CD14-positive monocyte (primary cell): Measurements from ENCODE around the gene FGGY. TPM values are rescaled to one million over a fixed set of nuclear protein-coding genes. Genes with fewer than 3 reads are reported as not detected.
A peak's percentile ranks its signal among the peaks of the same experiment; 100 is the strongest.

Source experiments
- DNase-seq, 3 donors: peaks; one replicate each; pipeline ENCODE4 v3.0.0-alpha.2; 2011 to 2022
- H2AFZ ChIP-seq: 2 replicates; pipeline ENCODE4 v1.6.0; 2012; ENCODE audit warnings: mild to moderate bottlenecking, low read depth, low read length, inconsistent platforms; ENCODE audit not compliant: insufficient read depth, poor library complexity, severe bottlenecking
- H3K27ac ChIP-seq, 2 donors: 1 replicate in 1 of 2; 2 replicates in 1 of 2; pipeline ENCODE4 v1.5.1; 2012 to 2013; ENCODE audit warnings: low read length in 2 of 2, control low read depth in 1 of 2, inconsistent platforms in 1 of 2, low read depth in 1 of 2, mild to moderate bottlenecking in 1 of 2
- H3K27me3 ChIP-seq, 2 donors: one replicate each; pipeline versions ENCODE4 v1.6.0 to v1.6.1; 2011 to 2013; ENCODE audit warnings: low read length in 2 of 2; ENCODE audit not compliant: control insufficient read depth in 2 of 2, insufficient read depth in 2 of 2
- H3K36me3 ChIP-seq, 2 donors: replicated peaks in 1 of 2; 1 replicate in 1 of 2; 2 replicates in 1 of 2; pipeline versions ENCODE4 v1.5.1 to v1.6.1; 2012 to 2013; ENCODE audit warnings: low read length in 2 of 2, control low read depth in 1 of 2, inconsistent platforms in 1 of 2, mild to moderate bottlenecking in 1 of 2; ENCODE audit not compliant: insufficient read depth in 2 of 2, control insufficient read depth in 1 of 2
- H3K4me1 ChIP-seq, 2 donors: 1 replicate in 1 of 2; 2 replicates in 1 of 2; pipeline versions ENCODE4 v1.5.1 to v1.6.1; 2012 to 2013; ENCODE audit warnings: low read length in 2 of 2, control low read depth in 1 of 2, inconsistent platforms in 1 of 2, mild to moderate bottlenecking in 1 of 2, moderate library complexity in 1 of 2; ENCODE audit not compliant: insufficient read depth in 2 of 2, control insufficient read depth in 1 of 2
- H3K4me2 ChIP-seq: replicated peaks from 2 replicates; pipeline ENCODE3; 2012; ENCODE audit warnings: low read length, moderate library complexity, mild to moderate bottlenecking; ENCODE audit not compliant: poor library complexity, severe bottlenecking; ENCODE audit errors: extremely low read depth
- H3K4me3 ChIP-seq, 3 experiments: fragments of 200-600 bp in 1 of 3; sonication (generic) in 1 of 3; replicated peaks in 1 of 3; 1 replicate in 2 of 3; 2 replicates in 1 of 3; pipeline ENCODE4 v1.5.1; 2011 to 2013; ENCODE audit warnings: low read length in 3 of 3, mild to moderate bottlenecking in 3 of 3, control low read depth in 2 of 3, low read depth in 2 of 3, inconsistent platforms in 1 of 3, moderate library complexity in 1 of 3
- H3K79me2 ChIP-seq: 2 replicates; pipeline ENCODE4 v1.6.0; 2012; ENCODE audit warnings: mild to moderate bottlenecking, control low read depth, inconsistent platforms, low read length, moderate library complexity; ENCODE audit not compliant: insufficient read depth
- H3K9ac ChIP-seq: 2 replicates; pipeline ENCODE4 v1.6.0; 2017; ENCODE audit warnings: low read length, mild to moderate bottlenecking; ENCODE audit not compliant: insufficient read depth, poor library complexity, severe bottlenecking
- H3K9me3 ChIP-seq, 2 donors: replicated peaks in 1 of 2; 1 replicate in 1 of 2; 2 replicates in 1 of 2; pipeline versions ENCODE4 v1.5.1 to v1.6.1; 2012 to 2013; ENCODE audit warnings: low read length in 2 of 2, control low read depth in 1 of 2; ENCODE audit not compliant: control insufficient read depth in 1 of 2, insufficient read depth in 1 of 2
- H4K20me1 ChIP-seq: 2 replicates; pipeline ENCODE4 v1.6.0; 2012; ENCODE audit warnings: mild to moderate bottlenecking, low read length, control low read depth, moderate library complexity; ENCODE audit not compliant: insufficient read depth
- H3K27ac Mint-ChIP-seq, 7 donors: one replicate each; pipeline ENCODE4 v1.8.0; 2020; ENCODE audit warnings: mild to moderate bottlenecking in 7 of 7, mixed read lengths in 7 of 7, moderate library complexity in 6 of 7, inconsistent platforms in 2 of 7
- H3K27me3 Mint-ChIP-seq, 3 donors: one replicate each; pipeline ENCODE4 v1.8.0; 2021 to 2022; ENCODE audit warnings: low read depth in 3 of 3, mild to moderate bottlenecking in 3 of 3, mixed read lengths in 3 of 3, moderate library complexity in 3 of 3, inconsistent platforms in 1 of 3
- H3K36me3 Mint-ChIP-seq, 2 donors: one replicate each; pipeline ENCODE4 v1.8.0; 2020; ENCODE audit warnings: mixed read lengths in 2 of 2, inconsistent platforms in 1 of 2, mild to moderate bottlenecking in 1 of 2
- H3K4me1 Mint-ChIP-seq: one replicate; pipeline ENCODE4 v1.8.0; 2020; ENCODE audit warnings: mild to moderate bottlenecking, mixed read lengths
- H3K4me3 Mint-ChIP-seq, 2 donors: one replicate each; pipeline ENCODE4 v1.8.0; 2020; ENCODE audit warnings: mild to moderate bottlenecking in 2 of 2, mixed read lengths in 2 of 2, moderate library complexity in 1 of 2
- H3K9me3 Mint-ChIP-seq, 7 donors: one replicate each; pipeline ENCODE4 v1.8.0; 2020 to 2022; ENCODE audit warnings: mixed read lengths in 7 of 7, mild to moderate bottlenecking in 6 of 7, moderate library complexity in 6 of 7, inconsistent platforms in 2 of 7
- CTCF ChIP-seq: fragments of 200-600 bp; IDR thresholded peaks from one replicate; pipeline ENCODE4 v1.8.0; 2022; ENCODE audit warnings: antibody characterized with exemption, mild to moderate bottlenecking
- WGBS: methylation state at CpG from one replicate; pipeline ENCODE4 v1.1.5; 2013; ENCODE audit warnings: missing lambda C conversion rate; ENCODE audit not compliant: insufficient coverage; 5-methylcytosine and 5-hydroxymethylcytosine counted together
- intact Hi-C, 2 donors: fragments of 100-400 bp; cut with micrococcal nuclease; formaldehyde crosslinking; loops; one replicate each; pipeline versions ENCODE4 v1.15.0 to v1.15.1; 2023
- polyA plus RNA-seq, 3 donors: library from polyadenylated mRNA; depleted of rRNA in 1 of 3; unstranded in 2 of 3; stranded (reverse) in 1 of 3; fragments of 300-500 nt in 2 of 3; fragments of >200 nt in 1 of 3; fragmentation: Illumina TruSeq in 2 of 3; gene quantifications; 1 replicate in 2 of 3; 2 replicates in 1 of 3; pipeline ENCODE4 v1.2.3, GENCODE V29; 2012 to 2021

FGGY gene
- polyA plus RNA-seq, 3 donors = 2.3 to 4.3 (median 2.9) TPM

- Mint-ChIP-seq H3K4me3 (no peak overlapping the region), H3K4me1 (peaks cover 6% of the 10 kb centered on the region), H3K27ac (peak overlapping the region in 3 of 7 donors; percentile 20 to 62 (median 26)), H3K36me3 (peaks cover 7 to 11% of the 10 kb centered on the region in 2 donors), H3K9me3 (peaks cover 9 to 29% (median 18%) of the 10 kb centered on the region in 7 donors), H3K27me3 (peaks cover 0 to 4% (median under 1%) of the 10 kb centered on the region in 3 donors)
- H3K9me3 ChIP-seq = peaks cover 9 to 19% of the 10 kb centered on the region in 2 donors
- no peak overlapping the region for H3K4me3 ChIP-seq
- DNase-seq = no peak
- no peaks in the 10 kb centered on the region for H3K79me2 ChIP-seq
- peaks cover 0 to 9% of the 10 kb centered on the region in 2 donors for H3K36me3 ChIP-seq
- no peaks in the 10 kb centered on the region for H4K20me1 ChIP-seq
- intact Hi-C loops = no loop called here
- H3K9ac ChIP-seq = no peak overlapping the region
- no peak overlapping the region for H2AFZ ChIP-seq
- no peaks in the 10 kb centered on the region for H3K27me3 ChIP-seq
- no peak for TF ChIP-seq CTCF
- no peaks in the 10 kb centered on the region for H3K4me1 ChIP-seq
- 97% methylated on average over 4 of the region's 6 CpGs for WGBS
- no peak overlapping the region for H3K27ac ChIP-seq
- no peak overlapping the region for H3K4me2 ChIP-seq
Observed at GRCh38 chr1:59560807-59561450, 264.0 kb downstream of the FGGY start.

GRCh38 chr1:59561796-59562195, 264.9 kb downstream of the FGGY start:
- H4K20me1 ChIP-seq = no peaks in the 10 kb centered on the region
- H3K27me3 Mint-ChIP-seq = peaks cover 0 to 4% (median 3%) of the 10 kb centered on the region in 3 donors
- H3K4me2 ChIP-seq = no peak overlapping the region
- intact Hi-C loops = no loop called here
- peaks cover 0 to 9% of the 10 kb centered on the region in 2 donors for H3K36me3 ChIP-seq
- peaks cover 9 to 29% (median 18%) of the 10 kb centered on the region in 7 donors for H3K9me3 Mint-ChIP-seq
- WGBS = no CpG with 5 or more reads among the region's 1 CpG
- no peak for DNase-seq
- no peaks in the 10 kb centered on the region for H3K79me2 ChIP-seq
- H3K4me3 ChIP-seq = no peak overlapping the region
- peaks cover 7% of the 10 kb centered on the region for H3K4me1 Mint-ChIP-seq
- no peak overlapping the region for H3K4me3 Mint-ChIP-seq
- no peak for TF ChIP-seq CTCF
- H2AFZ ChIP-seq = no peak overlapping the region
- peaks cover 9 to 19% of the 10 kb centered on the region in 2 donors for H3K9me3 ChIP-seq
- peaks cover 7 to 11% of the 10 kb centered on the region in 2 donors for H3K36me3 Mint-ChIP-seq
- H3K9ac ChIP-seq = no peak overlapping the region
- H3K4me1 ChIP-seq = no peaks in the 10 kb centered on the region
- no peaks in the 10 kb centered on the region for H3K27me3 ChIP-seq
- no peak overlapping the region for H3K27ac ChIP-seq
- H3K27ac Mint-ChIP-seq = no peak overlapping the region
